ENCODE data around the gene VSTM2B. TPM values are rescaled to one million over a fixed set of nuclear protein-coding genes. Genes with fewer than 3 reads are reported as not detected.

Gene VSTM2B
- total and polyA plus RNA-seq, 4 donors: not detected

DNA sequence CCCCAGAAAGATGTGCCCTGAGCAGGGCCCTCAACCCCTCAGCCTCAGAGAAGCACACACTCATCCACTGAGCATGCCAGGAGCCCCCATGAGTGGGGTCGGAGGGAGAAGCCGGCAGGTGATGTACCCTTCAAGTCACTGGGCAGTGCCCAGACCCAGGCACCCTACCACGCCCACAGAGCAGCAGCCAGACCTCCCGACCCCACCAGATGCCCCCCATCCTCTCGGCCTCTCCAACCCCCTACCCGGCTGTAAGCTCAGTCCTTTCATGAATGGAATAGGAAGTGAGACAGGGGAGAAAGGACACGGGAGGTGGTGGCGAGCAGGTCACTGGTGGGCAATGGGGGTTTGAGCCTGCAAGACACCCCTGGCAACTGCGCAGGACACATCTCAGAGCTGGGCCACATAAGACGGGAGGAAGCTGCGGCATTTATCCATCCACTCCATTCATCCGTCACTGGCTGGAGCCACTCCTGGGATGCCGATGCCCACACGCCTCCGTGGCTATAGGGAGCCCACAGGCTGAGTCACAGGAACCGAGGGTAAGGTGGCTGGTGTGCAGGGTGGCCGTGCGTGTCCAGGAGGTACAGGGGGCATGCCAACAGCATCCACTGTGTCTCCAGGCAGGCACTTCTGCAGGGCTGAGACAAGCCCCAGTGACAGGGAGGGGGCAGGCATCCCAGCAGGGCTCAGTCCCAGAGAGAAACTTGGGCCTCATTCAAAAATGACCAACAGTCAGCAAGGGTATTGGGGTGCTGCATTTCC is 23.8 kb upstream of the VSTM2B start:
- 80% methylated on average over 18 of the region's 18 CpGs for WGBS

DNA sequence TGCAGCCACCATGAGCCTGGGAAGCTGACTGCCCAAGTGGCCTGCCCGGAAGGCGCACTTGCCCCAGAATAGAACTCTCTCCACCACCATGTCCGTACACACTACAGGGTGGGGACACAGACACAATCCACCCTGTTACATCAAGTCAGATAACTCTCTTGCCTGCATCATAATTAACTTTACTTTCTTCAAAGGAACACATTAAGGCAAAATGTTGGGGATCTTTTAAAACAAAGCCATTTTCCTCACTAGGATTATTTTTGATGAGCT is 23.3 kb upstream of the VSTM2B start:
- Histone ChIP-seq H3K9me3 (ENCODE audit: control insufficient read depth in 4 of 4, low read length in 3 of 4) (no peaks in the 10 kb centered on the region), H3K27ac (ENCODE audit: low read depth in 1 of 2, low read length in 2 of 2) (no peak overlapping the region), H3K9ac (ENCODE audit: low read depth in 1 of 2, low read length in 2 of 2) (no peak overlapping the region), H3K4me1 (ENCODE audit: control insufficient read depth in 4 of 4, insufficient read depth in 4 of 4, low read length in 3 of 4) (no peaks in the 10 kb centered on the region), H3K4me3 (ENCODE audit: low read depth in 1 of 3, low read length in 3 of 3) (no peak overlapping the region), H3K27me3 (ENCODE audit: control insufficient read depth in 4 of 4, insufficient read depth in 4 of 4, low read length in 3 of 4) (no peaks in the 10 kb centered on the region), H3K36me3 (ENCODE audit: control insufficient read depth in 4 of 4, insufficient read depth in 3 of 4, low read depth in 1 of 4, low read length in 3 of 4) (no peaks in the 10 kb centered on the region)
- TF ChIP-seq, protein P1, sequence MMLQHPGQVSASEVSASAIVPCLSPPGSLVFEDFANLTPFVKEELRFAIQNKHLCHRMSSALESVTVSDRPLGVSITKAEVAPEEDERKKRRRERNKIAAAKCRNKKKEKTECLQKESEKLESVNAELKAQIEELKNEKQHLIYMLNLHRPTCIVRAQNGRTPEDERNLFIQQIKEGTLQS (IDR thresholded peaks at IDR 0.05): no peak
- TF ChIP-seq RAD21 (IDR thresholded peaks at IDR 0.05) (no peak), GABPA (IDR thresholded peaks at IDR 0.05 in 1 of 2, conservative IDR thresholded peaks at IDR 0.05 in 1 of 2) (no peak), JUND (IDR thresholded peaks at IDR 0.05) (no peak), FOXA2 (IDR thresholded peaks at IDR 0.05) (no peak), YY1 (IDR thresholded peaks at IDR 0.05) (no peak), FOXA1 (IDR thresholded peaks at IDR 0.05) (no peak), SP1 (IDR thresholded peaks at IDR 0.05) (no peak), NR2F2 (IDR thresholded peaks at IDR 0.05) (no peak), RXRA (IDR thresholded peaks at IDR 0.05) (no peak)
- TF ChIP-seq, protein P2, sequence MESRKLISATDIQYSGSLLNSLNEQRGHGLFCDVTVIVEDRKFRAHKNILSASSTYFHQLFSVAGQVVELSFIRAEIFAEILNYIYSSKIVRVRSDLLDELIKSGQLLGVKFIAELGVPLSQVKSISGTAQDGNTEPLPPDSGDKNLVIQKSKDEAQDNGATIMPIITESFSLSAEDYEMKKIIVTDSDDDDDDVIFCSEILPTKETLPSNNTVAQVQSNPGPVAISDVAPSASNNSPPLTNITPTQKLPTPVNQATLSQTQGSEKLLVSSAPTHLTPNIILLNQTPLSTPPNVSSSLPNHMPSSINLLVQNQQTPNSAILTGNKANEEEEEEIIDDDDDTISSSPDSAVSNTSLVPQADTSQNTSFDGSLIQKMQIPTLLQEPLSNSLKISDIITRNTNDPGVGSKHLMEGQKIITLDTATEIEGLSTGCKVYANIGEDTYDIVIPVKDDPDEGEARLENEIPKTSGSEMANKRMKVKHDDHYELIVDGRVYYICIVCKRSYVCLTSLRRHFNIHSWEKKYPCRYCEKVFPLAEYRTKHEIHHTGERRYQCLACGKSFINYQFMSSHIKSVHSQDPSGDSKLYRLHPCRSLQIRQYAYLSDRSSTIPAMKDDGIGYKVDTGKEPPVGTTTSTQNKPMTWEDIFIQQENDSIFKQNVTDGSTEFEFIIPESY (IDR thresholded peaks at IDR 0.05): no peak
- TF ChIP-seq, protein P3, sequence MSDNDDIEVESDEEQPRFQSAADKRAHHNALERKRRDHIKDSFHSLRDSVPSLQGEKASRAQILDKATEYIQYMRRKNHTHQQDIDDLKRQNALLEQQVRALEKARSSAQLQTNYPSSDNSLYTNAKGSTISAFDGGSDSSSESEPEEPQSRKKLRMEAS (IDR thresholded peaks at IDR 0.05): no peak
- TF ChIP-seq, protein P4, sequence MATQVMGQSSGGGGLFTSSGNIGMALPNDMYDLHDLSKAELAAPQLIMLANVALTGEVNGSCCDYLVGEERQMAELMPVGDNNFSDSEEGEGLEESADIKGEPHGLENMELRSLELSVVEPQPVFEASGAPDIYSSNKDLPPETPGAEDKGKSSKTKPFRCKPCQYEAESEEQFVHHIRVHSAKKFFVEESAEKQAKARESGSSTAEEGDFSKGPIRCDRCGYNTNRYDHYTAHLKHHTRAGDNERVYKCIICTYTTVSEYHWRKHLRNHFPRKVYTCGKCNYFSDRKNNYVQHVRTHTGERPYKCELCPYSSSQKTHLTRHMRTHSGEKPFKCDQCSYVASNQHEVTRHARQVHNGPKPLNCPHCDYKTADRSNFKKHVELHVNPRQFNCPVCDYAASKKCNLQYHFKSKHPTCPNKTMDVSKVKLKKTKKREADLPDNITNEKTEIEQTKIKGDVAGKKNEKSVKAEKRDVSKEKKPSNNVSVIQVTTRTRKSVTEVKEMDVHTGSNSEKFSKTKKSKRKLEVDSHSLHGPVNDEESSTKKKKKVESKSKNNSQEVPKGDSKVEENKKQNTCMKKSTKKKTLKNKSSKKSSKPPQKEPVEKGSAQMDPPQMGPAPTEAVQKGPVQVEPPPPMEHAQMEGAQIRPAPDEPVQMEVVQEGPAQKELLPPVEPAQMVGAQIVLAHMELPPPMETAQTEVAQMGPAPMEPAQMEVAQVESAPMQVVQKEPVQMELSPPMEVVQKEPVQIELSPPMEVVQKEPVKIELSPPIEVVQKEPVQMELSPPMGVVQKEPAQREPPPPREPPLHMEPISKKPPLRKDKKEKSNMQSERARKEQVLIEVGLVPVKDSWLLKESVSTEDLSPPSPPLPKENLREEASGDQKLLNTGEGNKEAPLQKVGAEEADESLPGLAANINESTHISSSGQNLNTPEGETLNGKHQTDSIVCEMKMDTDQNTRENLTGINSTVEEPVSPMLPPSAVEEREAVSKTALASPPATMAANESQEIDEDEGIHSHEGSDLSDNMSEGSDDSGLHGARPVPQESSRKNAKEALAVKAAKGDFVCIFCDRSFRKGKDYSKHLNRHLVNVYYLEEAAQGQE (IDR thresholded peaks at IDR 0.05): no peak
- TF ChIP-seq, protein P5, sequence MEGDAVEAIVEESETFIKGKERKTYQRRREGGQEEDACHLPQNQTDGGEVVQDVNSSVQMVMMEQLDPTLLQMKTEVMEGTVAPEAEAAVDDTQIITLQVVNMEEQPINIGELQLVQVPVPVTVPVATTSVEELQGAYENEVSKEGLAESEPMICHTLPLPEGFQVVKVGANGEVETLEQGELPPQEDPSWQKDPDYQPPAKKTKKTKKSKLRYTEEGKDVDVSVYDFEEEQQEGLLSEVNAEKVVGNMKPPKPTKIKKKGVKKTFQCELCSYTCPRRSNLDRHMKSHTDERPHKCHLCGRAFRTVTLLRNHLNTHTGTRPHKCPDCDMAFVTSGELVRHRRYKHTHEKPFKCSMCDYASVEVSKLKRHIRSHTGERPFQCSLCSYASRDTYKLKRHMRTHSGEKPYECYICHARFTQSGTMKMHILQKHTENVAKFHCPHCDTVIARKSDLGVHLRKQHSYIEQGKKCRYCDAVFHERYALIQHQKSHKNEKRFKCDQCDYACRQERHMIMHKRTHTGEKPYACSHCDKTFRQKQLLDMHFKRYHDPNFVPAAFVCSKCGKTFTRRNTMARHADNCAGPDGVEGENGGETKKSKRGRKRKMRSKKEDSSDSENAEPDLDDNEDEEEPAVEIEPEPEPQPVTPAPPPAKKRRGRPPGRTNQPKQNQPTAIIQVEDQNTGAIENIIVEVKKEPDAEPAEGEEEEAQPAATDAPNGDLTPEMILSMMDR (IDR thresholded peaks at IDR 0.05; ENCODE audit: low read depth, low read length, missing input control): no peak
- 75% methylated on average over 3 of the region's 3 CpGs for WGBS
- DNase-seq (ENCODE audit: low spot score): no peak

More for the DNA sequence above, 23.8 kb upstream of the VSTM2B start:
- no peak overlapping the region for H3K27ac ChIP-seq (ENCODE audit: low read depth in 1 of 2, low read length in 2 of 2)
- H3K9me3 ChIP-seq (ENCODE audit: control insufficient read depth in 4 of 4, low read length in 3 of 4): no peaks in the 10 kb centered on the region
- DNase-seq (ENCODE audit: low spot score): no peak
- no peaks in the 10 kb centered on the region for H3K4me1 ChIP-seq (ENCODE audit: control insufficient read depth in 4 of 4, insufficient read depth in 4 of 4, low read length in 3 of 4)
- H3K9ac ChIP-seq (ENCODE audit: low read depth in 1 of 2, low read length in 2 of 2): no peak overlapping the region
- H3K27me3 ChIP-seq (ENCODE audit: control insufficient read depth in 4 of 4, insufficient read depth in 4 of 4, low read length in 3 of 4): no peaks in the 10 kb centered on the region
- H3K4me3 ChIP-seq (ENCODE audit: low read depth in 1 of 3, low read length in 3 of 3): no peak overlapping the region
- H3K36me3 ChIP-seq (ENCODE audit: control insufficient read depth in 4 of 4, insufficient read depth in 3 of 4, low read depth in 1 of 4, low read length in 3 of 4): no peaks in the 10 kb centered on the region
- no peak for TF ChIP-seq HNF4A (conservative IDR thresholded peaks at IDR 0.05)
